H9 (cell line): ENCODE results near the gene CMSS1. TPM values are rescaled to one million over a fixed set of nuclear protein-coding genes. Genes with fewer than 3 reads are reported as not detected.

Source experiments
- DNase-seq: peaks from one replicate; pipeline ENCODE4 v3.0.0-alpha.2; 2017
- H2AFZ ChIP-seq: one replicate; pipeline ENCODE4 v1.6.1; 2013; ENCODE audit warnings: mild to moderate bottlenecking, low read length, control low read depth, moderate library complexity
- H2AK5ac ChIP-seq: 2 replicates; pipeline ENCODE4 v1.6.1; 2013; ENCODE audit warnings: low read length, control low read depth, mixed read lengths; ENCODE audit not compliant: insufficient read length
- H2BK120ac ChIP-seq: one replicate; pipeline ENCODE4 v1.6.1; 2013; ENCODE audit warnings: low read depth, mild to moderate bottlenecking, low read length, control low read depth, inconsistent platforms; ENCODE audit not compliant: poor library complexity, severe bottlenecking
- H2BK12ac ChIP-seq: 2 replicates; pipeline ENCODE4 v1.6.1; 2013; ENCODE audit warnings: low read length, control low read depth, mixed read lengths, low read depth; ENCODE audit not compliant: insufficient read length
- H2BK15ac ChIP-seq: 2 replicates; pipeline ENCODE4 v1.6.1; 2013; ENCODE audit warnings: low read depth, low read length, control low read depth
- H2BK20ac ChIP-seq: one replicate; pipeline ENCODE4 v1.6.1; 2013; ENCODE audit warnings: low read depth, mild to moderate bottlenecking, low read length, control low read depth, inconsistent platforms; ENCODE audit not compliant: poor library complexity, severe bottlenecking
- H2BK5ac ChIP-seq: 2 replicates; pipeline ENCODE4 v1.6.1; 2013; ENCODE audit warnings: low read length, control low read depth, mixed read lengths; ENCODE audit not compliant: insufficient read length
- H3K14ac ChIP-seq: 2 replicates; pipeline ENCODE4 v1.6.1; 2013; ENCODE audit warnings: low read length, control low read depth; ENCODE audit not compliant: insufficient read depth
- H3K18ac ChIP-seq: 2 replicates; pipeline ENCODE4 v1.6.1; 2013; ENCODE audit warnings: low read depth, mild to moderate bottlenecking, mixed read lengths, low read length, control low read depth; ENCODE audit not compliant: insufficient read length
- H3K23ac ChIP-seq: 2 replicates; pipeline ENCODE4 v1.6.1; 2013; ENCODE audit warnings: low read length, control low read depth, mixed read lengths, low read depth; ENCODE audit not compliant: insufficient read length
- H3K23me2 ChIP-seq: 2 replicates; pipeline ENCODE4 v1.6.1; 2013; ENCODE audit warnings: low read depth, mild to moderate bottlenecking, mixed read lengths, low read length, control low read depth; ENCODE audit not compliant: insufficient read length, poor library complexity, severe bottlenecking
- H3K27ac ChIP-seq: 2 replicates; pipeline ENCODE4 v1.5.1; 2013; ENCODE audit warnings: low read length, control low read depth, mixed read lengths, low read depth; ENCODE audit not compliant: insufficient read length
- H3K27me3 ChIP-seq: 2 replicates; pipeline ENCODE4 v1.6.1; 2013; ENCODE audit warnings: low read length, control low read depth, inconsistent platforms; ENCODE audit not compliant: insufficient read depth
- H3K4ac ChIP-seq: 2 replicates; pipeline ENCODE4 v1.6.1; 2013; ENCODE audit warnings: low read depth, mild to moderate bottlenecking, control low read depth, inconsistent platforms, low read length, moderate library complexity
- H3K4me1 ChIP-seq: 2 replicates; pipeline ENCODE4 v1.6.1; 2013; ENCODE audit warnings: low read length, control low read depth, inconsistent platforms; ENCODE audit not compliant: insufficient read depth
- H3K4me2 ChIP-seq: 2 replicates; pipeline ENCODE4 v1.6.1; 2013; ENCODE audit warnings: low read length, control low read depth, mixed read lengths; ENCODE audit not compliant: insufficient read length, insufficient read depth
- H3K56ac ChIP-seq: 2 replicates; pipeline ENCODE4 v1.6.1; 2013; ENCODE audit warnings: low read depth, mild to moderate bottlenecking, mixed read lengths, low read length, control low read depth; ENCODE audit not compliant: insufficient read length
- H3K79me1 ChIP-seq: 2 replicates; pipeline ENCODE4 v1.6.1; 2013; ENCODE audit warnings: low read depth, mild to moderate bottlenecking, moderate library complexity, low read length, control low read depth, inconsistent platforms; ENCODE audit not compliant: insufficient read depth, poor library complexity, severe bottlenecking
- H3K79me2 ChIP-seq: 2 replicates; pipeline ENCODE4 v1.6.1; 2013; ENCODE audit warnings: low read length, control low read depth, inconsistent platforms; ENCODE audit not compliant: insufficient read depth
- H3K9ac ChIP-seq: 2 replicates; pipeline ENCODE4 v1.6.1; 2013; ENCODE audit warnings: low read length, control low read depth, mixed read lengths; ENCODE audit not compliant: insufficient read length; ENCODE audit errors: extremely low read depth
- H3K9me3 ChIP-seq: one replicate; pipeline ENCODE4 v1.6.1; 2013; ENCODE audit warnings: low read depth, low read length, inconsistent platforms; ENCODE audit not compliant: control insufficient read depth
- H3T11ph ChIP-seq: one replicate; pipeline ENCODE4 v1.6.1; 2013; ENCODE audit warnings: mild to moderate bottlenecking, low read length, control low read depth, inconsistent platforms
- H4K20me1 ChIP-seq: one replicate; pipeline ENCODE4 v1.6.1; 2013; ENCODE audit not compliant: control insufficient read depth, insufficient read length, insufficient read depth
- H4K5ac ChIP-seq: 2 replicates; pipeline ENCODE4 v1.6.1; 2013; ENCODE audit warnings: low read depth, mild to moderate bottlenecking, mixed read lengths, low read length, control low read depth; ENCODE audit not compliant: insufficient read length
- H4K8ac ChIP-seq: replicated peaks from 2 replicates; pipeline ENCODE4 v1.6.1; 2013; ENCODE audit warnings: low read length, control low read depth, mixed read lengths, low read depth; ENCODE audit not compliant: insufficient read length
- H4K91ac ChIP-seq: 2 replicates; pipeline ENCODE4 v1.6.1; 2013; ENCODE audit warnings: low read depth, mild to moderate bottlenecking, moderate library complexity, mixed read lengths, low read length, control low read depth; ENCODE audit not compliant: insufficient read length
- H3K27ac Mint-ChIP-seq, 3 experiments: 2 replicates in 2 of 3; 3 replicates in 1 of 3; pipeline ENCODE4 v1.8.0; 2020 to 2021; ENCODE audit warnings: mixed read lengths in 3 of 3, mild to moderate bottlenecking in 1 of 3, moderate library complexity in 1 of 3
- H3K27me3 Mint-ChIP-seq: 2 replicates; pipeline ENCODE4 v1.8.0; 2021; ENCODE audit warnings: low read depth, mild to moderate bottlenecking, moderate library complexity, mixed read lengths
- H3K36me3 Mint-ChIP-seq, 3 experiments: 2 replicates in 2 of 3; 3 replicates in 1 of 3; pipeline ENCODE4 v1.8.0; 2020 to 2021; ENCODE audit warnings: low read depth in 3 of 3, mixed read lengths in 3 of 3; ENCODE audit not compliant: insufficient read depth in 1 of 3
- H3K4me1 Mint-ChIP-seq, 2 experiments: 2 replicates each; pipeline ENCODE4 v1.8.0; 2020; ENCODE audit warnings: mixed read lengths in 2 of 2
- H3K4me3 Mint-ChIP-seq, 2 experiments: 2 replicates in 1 of 2; 3 replicates in 1 of 2; pipeline ENCODE4 v1.8.0; 2020 to 2021; ENCODE audit warnings: mild to moderate bottlenecking in 2 of 2, mixed read lengths in 2 of 2, moderate library complexity in 1 of 2
- H3K9me3 Mint-ChIP-seq, 2 experiments: 2 replicates in 1 of 2; 3 replicates in 1 of 2; pipeline ENCODE4 v1.8.0; 2020; ENCODE audit warnings: mild to moderate bottlenecking in 2 of 2, mixed read lengths in 2 of 2, moderate library complexity in 1 of 2
- CTCF ChIP-seq: fragments of 200-600 bp; sonication (generic); conservative IDR thresholded peaks from 3 replicates; pipeline ENCODE4 v1.8.0; 2021; ENCODE audit warnings: antibody characterized with exemption, mild to moderate bottlenecking
- WGBS: extraction: QIAGEN DNeasy Blood & Tissue Kit; methylation state at CpG from one replicate; pipeline ENCODE4 v1.1.7; 2013; ENCODE audit warnings: missing lambda C conversion rate, low lambda C conversion rate, mixed read lengths; ENCODE audit not compliant: insufficient read length; ENCODE audit errors: extremely low coverage; 5-methylcytosine and 5-hydroxymethylcytosine counted together
- total RNA-seq: library from RNA; stranded (reverse); gene quantifications from 2 replicates; pipeline ENCODE4 v1.2.1, GENCODE V29; 2021

The CMSS1 gene
- total RNA-seq, 1 experiment from 2014 or later = 61.8 TPM

- Histone ChIP-seq H3K4me2 (no peak overlapping the region), H3K79me1 (no peaks in the 10 kb centered on the region), H3K4me1 (peaks cover 4% of the 10 kb centered on the region; the same call in 1 of the 2 replicates), H3K4ac (no peak overlapping the region), H2BK5ac (no peak overlapping the region), H3K23ac (no peak overlapping the region), H3K79me2 (no peaks in the 10 kb centered on the region), H2BK15ac (no peak overlapping the region), H3T11ph (no peak overlapping the region), H3K23me2 (no peaks in the 10 kb centered on the region), H4K8ac (no peak overlapping the region), H3K18ac (no peak overlapping the region), H3K27ac (no peak overlapping the region), H2AFZ (no peak overlapping the region), H3K14ac (no peak overlapping the region), H2BK120ac (no peak overlapping the region), H4K20me1 (no peaks in the 10 kb centered on the region), H4K5ac (no peak overlapping the region), H2BK12ac (no peak overlapping the region), H2AK5ac (no peak overlapping the region), H3K9me3 (no peaks in the 10 kb centered on the region), H3K56ac (no peak overlapping the region), H2BK20ac (no peak overlapping the region), H4K91ac (no peak overlapping the region), H3K27me3 (no peaks in the 10 kb centered on the region), H3K9ac (no peak overlapping the region)
- Mint-ChIP-seq H3K4me1 (peaks cover 16 to 18% of the 10 kb centered on the region in 2 experiments), H3K9me3 (peaks cover 0 to 3% of the 10 kb centered on the region in 2 experiments; a peak in 1 of 5 replicates), H3K36me3 (peaks cover 0 to 4% (median 0%) of the 10 kb centered on the region in 3 experiments; a peak in 1 of 7 replicates), H3K27me3 (no peaks in the 10 kb centered on the region), H3K4me3 (no peak overlapping the region), H3K27ac (no peak overlapping the region)
- no peak for DNase-seq
- no peak for TF ChIP-seq CTCF
- no CpG with 5 or more reads among the region's 1 CpG for WGBS
These were observed 302.4 kb downstream of the CMSS1 start for GRCh38 chr3:100120012-100120411.
